OCI-LY1 (cell line): Measurements from ENCODE around the gene USP28.

Experiments used
- EZH2 ChIP-seq: fragments of 200-600 bp; sonication (generic), shearing (Covaris generic); IDR thresholded peaks from 2 replicates; pipeline ENCODE4 v1.8.0; 2017; ENCODE audit warnings: borderline replicate concordance, mixed run types, mild to moderate bottlenecking, antibody characterized with exemption, low read length, moderate library complexity, mixed read lengths
- TF ChIP-seq, protein P1 (sequence below): fragments of 200-600 bp; sonication (generic), shearing (Covaris generic); IDR thresholded peaks from 2 replicates; pipeline ENCODE4 v1.5.1; 2017; ENCODE audit warnings: mild to moderate bottlenecking, antibody characterized with exemption, low read length, moderate library complexity, mixed read lengths

DNA sequence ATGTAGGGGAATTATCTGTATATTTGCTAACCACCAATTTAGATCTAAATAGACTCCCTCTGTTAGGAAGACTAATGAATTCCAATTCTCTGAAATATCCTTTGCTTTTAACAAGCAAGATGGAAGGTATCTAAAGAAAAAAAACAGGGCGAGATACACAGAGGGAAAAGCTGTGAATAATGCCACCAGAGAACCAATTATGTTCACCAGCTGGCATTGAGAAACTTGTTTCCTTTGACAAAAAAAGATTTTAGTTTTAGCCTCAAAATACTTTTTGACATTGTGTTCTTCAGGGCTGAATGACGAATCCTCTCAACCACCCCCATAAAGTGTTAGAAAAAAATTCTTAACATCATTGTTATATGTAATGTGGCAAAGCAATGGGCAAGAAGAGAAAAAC is 48.2 kb upstream of the USP28 start:
- no peak for TF ChIP-seq EZH2
- TF ChIP-seq, protein P1, sequence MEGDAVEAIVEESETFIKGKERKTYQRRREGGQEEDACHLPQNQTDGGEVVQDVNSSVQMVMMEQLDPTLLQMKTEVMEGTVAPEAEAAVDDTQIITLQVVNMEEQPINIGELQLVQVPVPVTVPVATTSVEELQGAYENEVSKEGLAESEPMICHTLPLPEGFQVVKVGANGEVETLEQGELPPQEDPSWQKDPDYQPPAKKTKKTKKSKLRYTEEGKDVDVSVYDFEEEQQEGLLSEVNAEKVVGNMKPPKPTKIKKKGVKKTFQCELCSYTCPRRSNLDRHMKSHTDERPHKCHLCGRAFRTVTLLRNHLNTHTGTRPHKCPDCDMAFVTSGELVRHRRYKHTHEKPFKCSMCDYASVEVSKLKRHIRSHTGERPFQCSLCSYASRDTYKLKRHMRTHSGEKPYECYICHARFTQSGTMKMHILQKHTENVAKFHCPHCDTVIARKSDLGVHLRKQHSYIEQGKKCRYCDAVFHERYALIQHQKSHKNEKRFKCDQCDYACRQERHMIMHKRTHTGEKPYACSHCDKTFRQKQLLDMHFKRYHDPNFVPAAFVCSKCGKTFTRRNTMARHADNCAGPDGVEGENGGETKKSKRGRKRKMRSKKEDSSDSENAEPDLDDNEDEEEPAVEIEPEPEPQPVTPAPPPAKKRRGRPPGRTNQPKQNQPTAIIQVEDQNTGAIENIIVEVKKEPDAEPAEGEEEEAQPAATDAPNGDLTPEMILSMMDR: no peak
